GM21786 (cell line): ENCODE measurements around the gene ZFYVE19.
A peak's percentile ranks its signal among the peaks of the same experiment; 100 is the strongest.
"Not testable (repeated sequence)": the region's sequence is repeated elsewhere in the genome, so short reads cannot be mapped to it uniquely, and the experiment has no call there.

Source experiments
- ATAC-seq: cut with Tn5 transposase; IDR thresholded peaks from one replicate; pipeline ENCODE4 v1.9.1; 2021; ENCODE audit not compliant: unreplicated experiment

ZFYVE19 gene

GRCh38 chr15:40845511-40846284, 38.8 kb downstream of the ZFYVE19 start:
- ATAC-seq: no peak

- ATAC-seq: peak; percentile 5
Measured at GRCh38 chr15:40846841-40847222, 39.9 kb downstream of the ZFYVE19 start.

GRCh38 chr15:40847223-40847961, 40.5 kb downstream of the ZFYVE19 start:
- ATAC-seq: peak; percentile 71

GRCh38 chr15:40850576-40851112, 43.8 kb downstream of the ZFYVE19 start:
- no peak for ATAC-seq

GRCh38 chr15:40852529-40852928, 45.6 kb downstream of the ZFYVE19 start:
- ATAC-seq: no peak

GRCh38 chr15:40853241-40853890, 46.5 kb downstream of the ZFYVE19 start:
- ATAC-seq: no peak

GRCh38 chr15:40854161-40854560, 47.3 kb downstream of the ZFYVE19 start:
- ATAC-seq: no peak

GRCh38 chr15:40855706-40856234, 48.9 kb downstream of the ZFYVE19 start:
- no peak for ATAC-seq

- no peak for ATAC-seq
Measured at GRCh38 chr15:40856746-40857145, 49.9 kb downstream of the ZFYVE19 start.

GRCh38 chr15:40857601-40858341, 50.9 kb downstream of the ZFYVE19 start:
- ATAC-seq: peak; percentile 53

- no peak for ATAC-seq
Measured at GRCh38 chr15:40858706-40859105, 51.8 kb downstream of the ZFYVE19 start.

GRCh38 chr15:40859206-40859851, 52.4 kb downstream of the ZFYVE19 start:
- peak; percentile 53 for ATAC-seq

- ATAC-seq: not testable (repeated sequence)
Measured at GRCh38 chr15:40861147-40861546, 54.3 kb downstream of the ZFYVE19 start.

- no peak for ATAC-seq
Measured at GRCh38 chr15:40863660-40864270, 56.9 kb downstream of the ZFYVE19 start.
